GM23338 (cell line): Measurements from ENCODE around the gene LIN7A.
A peak's percentile ranks its signal among the peaks of the same experiment; 100 is the strongest.

Source experiments
- CREB1 ChIP-seq: fragments of 250-450 bp; sonication (Bioruptor Pico); IDR thresholded peaks from 2 replicates; pipeline ENCODE4 v1.5.0; 2020; ENCODE audit warnings: low read depth, mild to moderate bottlenecking, moderate library complexity
- EZH2 ChIP-seq: fragments of 200-600 bp; sonication (generic); IDR thresholded peaks from one replicate; pipeline ENCODE4 v1.8.0; 2017; ENCODE audit warnings: antibody characterized with exemption, mild to moderate bottlenecking, low read depth; ENCODE audit not compliant: unreplicated experiment
- EZH2phosphoT487 ChIP-seq: fragments of 200-600 bp; sonication (generic); IDR thresholded peaks from one replicate; pipeline ENCODE4 v1.8.1; 2018; ENCODE audit warnings: antibody characterized with exemption; ENCODE audit not compliant: unreplicated experiment
- JUNB ChIP-seq: IDR thresholded peaks from one replicate; pipeline ENCODE4 v1.6.1; 2016; ENCODE audit warnings: antibody characterized with exemption; ENCODE audit not compliant: unreplicated experiment
- NANOG ChIP-seq: IDR thresholded peaks from 2 replicates; pipeline ENCODE4 v1.6.1; 2016; ENCODE audit warnings: antibody characterized with exemption, borderline replicate concordance
- POLR2AphosphoS5 ChIP-seq: IDR thresholded peaks from 2 replicates; pipeline ENCODE4 v1.6.1; 2016; ENCODE audit warnings: antibody characterized with exemption, low read depth
- REST ChIP-seq: IDR thresholded peaks from one replicate; pipeline ENCODE4 v1.6.1; 2018; ENCODE audit warnings: antibody characterized with exemption; ENCODE audit not compliant: unreplicated experiment
- STAT1 ChIP-seq: IDR thresholded peaks from one replicate; pipeline ENCODE4 v1.6.1; 2016; ENCODE audit warnings: antibody characterized with exemption; ENCODE audit not compliant: unreplicated experiment
- ZNF114 ChIP-seq: fragments of 250-450 bp; sonication (Bioruptor Pico); IDR thresholded peaks from 2 replicates; pipeline ENCODE4 v1.5.0; 2020; ENCODE audit warnings: mild to moderate bottlenecking, moderate library complexity
- TF ChIP-seq, protein P1 (sequence below), 2 experiments: fragments of 200-600 bp in 1 of 2; sonication (generic) in 1 of 2; conservative IDR thresholded peaks; 2 replicates each; pipeline versions ENCODE4 v1.5.1 to v1.6.1; 2016 to 2017; ENCODE audit warnings: antibody characterized with exemption in 2 of 2, low read depth in 2 of 2, mild to moderate bottlenecking in 2 of 2, moderate library complexity in 1 of 2

DNA sequence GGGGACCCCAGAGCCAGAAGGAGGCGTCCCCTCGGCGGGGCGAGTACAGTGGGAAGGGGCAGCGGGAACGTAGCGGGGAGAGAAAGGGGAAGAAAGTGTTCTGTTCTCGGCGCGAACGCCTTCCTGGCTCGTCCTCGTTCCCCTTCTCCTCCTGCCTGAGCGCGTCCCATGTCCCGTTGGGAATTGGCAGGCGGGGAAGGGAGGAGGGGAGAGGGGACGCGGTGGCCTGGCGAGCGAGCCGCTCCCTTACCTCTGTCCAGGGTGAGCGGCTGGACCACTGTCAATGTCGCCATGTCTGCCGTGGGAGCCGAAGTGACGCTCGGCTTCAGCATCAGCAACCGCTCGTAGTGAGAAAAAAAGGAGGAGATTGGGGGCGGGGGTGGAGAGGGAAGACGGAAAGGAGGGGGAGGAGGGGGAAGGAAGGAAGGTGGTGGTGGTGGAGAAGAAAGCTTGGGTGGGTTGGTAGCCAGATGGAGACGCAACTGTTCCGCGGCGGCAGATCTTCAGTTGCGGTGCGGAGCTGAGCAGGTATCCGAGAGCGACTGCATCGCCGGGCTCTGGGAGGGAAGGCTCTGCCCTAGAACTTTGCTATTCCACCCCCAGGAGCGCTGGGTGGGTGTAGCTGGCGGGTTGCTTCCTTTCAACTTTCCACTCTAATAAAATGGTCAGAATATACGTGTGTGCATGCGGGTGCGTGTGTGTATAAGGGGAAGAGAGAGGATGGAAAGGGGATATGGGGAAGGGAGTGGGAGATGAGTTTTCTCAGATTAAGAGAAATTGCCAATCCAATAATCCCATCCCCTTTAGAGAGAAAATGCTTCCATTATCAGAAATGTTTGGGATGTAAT lies at the start of gene LIN7A:
- TF ChIP-seq, protein P1, sequence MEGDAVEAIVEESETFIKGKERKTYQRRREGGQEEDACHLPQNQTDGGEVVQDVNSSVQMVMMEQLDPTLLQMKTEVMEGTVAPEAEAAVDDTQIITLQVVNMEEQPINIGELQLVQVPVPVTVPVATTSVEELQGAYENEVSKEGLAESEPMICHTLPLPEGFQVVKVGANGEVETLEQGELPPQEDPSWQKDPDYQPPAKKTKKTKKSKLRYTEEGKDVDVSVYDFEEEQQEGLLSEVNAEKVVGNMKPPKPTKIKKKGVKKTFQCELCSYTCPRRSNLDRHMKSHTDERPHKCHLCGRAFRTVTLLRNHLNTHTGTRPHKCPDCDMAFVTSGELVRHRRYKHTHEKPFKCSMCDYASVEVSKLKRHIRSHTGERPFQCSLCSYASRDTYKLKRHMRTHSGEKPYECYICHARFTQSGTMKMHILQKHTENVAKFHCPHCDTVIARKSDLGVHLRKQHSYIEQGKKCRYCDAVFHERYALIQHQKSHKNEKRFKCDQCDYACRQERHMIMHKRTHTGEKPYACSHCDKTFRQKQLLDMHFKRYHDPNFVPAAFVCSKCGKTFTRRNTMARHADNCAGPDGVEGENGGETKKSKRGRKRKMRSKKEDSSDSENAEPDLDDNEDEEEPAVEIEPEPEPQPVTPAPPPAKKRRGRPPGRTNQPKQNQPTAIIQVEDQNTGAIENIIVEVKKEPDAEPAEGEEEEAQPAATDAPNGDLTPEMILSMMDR (conservative IDR thresholded peaks at IDR 0.05; ENCODE audit: low read depth in 2 of 2): no peak
- TF ChIP-seq REST (no peak), EZH2phosphoT487 (no peak), POLR2AphosphoS5 (0 out of 2 replicates have a peak, but pooled peaks have one; percentile 20), NANOG (no peak), CREB1 (CRISPR knock-in tag) (no peak), EZH2 (no peak), STAT1 (no peak), ZNF114 (CRISPR knock-in tag) (no peak), JUNB (no peak)
